ENCODE results near the gene AKNA.

Gene AKNA

GRCh38 chr9:114395334-114395617 lies 7.5 kb upstream of the AKNA start:
- no peak for DNase-seq (ENCODE audit: low read depth, low spot score)

GRCh38 chr9:114394523-114395333 lies 6.9 kb upstream of the AKNA start:
- no peak for DNase-seq (ENCODE audit: low read depth, low spot score)

- no peak for DNase-seq (ENCODE audit: low read depth, low spot score)
These were observed 4.9 kb upstream of the AKNA start for GRCh38 chr9:114392749-114393112.

GRCh38 chr9:114390952-114391351 lies 3.2 kb upstream of the AKNA start:
- DNase-seq (ENCODE audit: low read depth, low spot score) = no peak

- DNase-seq (ENCODE audit: low read depth, low spot score) = no peak
These were observed 2.0 kb upstream of the AKNA start for GRCh38 chr9:114389612-114390368.

GRCh38 chr9:114388764-114389375 lies 1.1 kb upstream of the AKNA start:
- no peak for DNase-seq (ENCODE audit: low read depth, low spot score)

- DNase-seq (ENCODE audit: low read depth, low spot score) = no peak
These were observed 538 bp upstream of the AKNA start for GRCh38 chr9:114388357-114388682.

GRCh38 chr9:114386886-114387679 lies 699 bp downstream of the AKNA start:
- no peak for DNase-seq (ENCODE audit: low read depth, low spot score)

- no peak for DNase-seq (ENCODE audit: low read depth, low spot score)
These were observed 1.4 kb downstream of the AKNA start for GRCh38 chr9:114386361-114386885.

- DNase-seq (ENCODE audit: low read depth, low spot score) = peak; percentile 84
These were observed 2.2 kb downstream of the AKNA start for GRCh38 chr9:114385397-114386181.

- DNase-seq (ENCODE audit: low read depth, low spot score) = no peak
These were observed 2.9 kb downstream of the AKNA start for GRCh38 chr9:114384836-114385396.

- DNase-seq (ENCODE audit: low read depth, low spot score) = no peak
These were observed 3.4 kb downstream of the AKNA start for GRCh38 chr9:114384341-114384740.

- DNase-seq (ENCODE audit: low read depth, low spot score) = no peak
These were observed 4.1 kb downstream of the AKNA start for GRCh38 chr9:114383521-114384231.

GRCh38 chr9:114382699-114383520 lies 4.9 kb downstream of the AKNA start:
- peak; percentile 49 for DNase-seq (ENCODE audit: low read depth, low spot score)

GRCh38 chr9:114378883-114379282 lies 8.9 kb downstream of the AKNA start:
- no peak for DNase-seq (ENCODE audit: low read depth, low spot score)

- DNase-seq (ENCODE audit: low read depth, low spot score) = no peak
These were observed 9.8 kb downstream of the AKNA start for GRCh38 chr9:114378016-114378415.

- no peak for DNase-seq (ENCODE audit: low read depth, low spot score)
These were observed 11.0 kb downstream of the AKNA start for GRCh38 chr9:114376586-114377445.

All from activated CD4-positive, CD25-positive, alpha-beta regulatory T cell treated with anti-CD3 and anti-CD28 coated beads, Interleukin-2, amount 50 U/mL, for 16 hours (primary cell).